EH (cell line): ENCODE measurements around the gene DGCR2.
"Not testable (repeated sequence)": the region's sequence is repeated elsewhere in the genome, so short reads cannot be mapped to it uniquely, and the experiment has no call there.

Experiments
- DNase-seq: peaks from one replicate; pipeline ENCODE4 v3.0.0-alpha.2; 2015; ENCODE audit warnings: low read depth

The DGCR2 gene

GRCh38 chr22:19060356-19061009, 61.7 kb downstream of the DGCR2 start:
- peak; percentile 18 for DNase-seq

- no peak for DNase-seq
These were observed 62.5 kb downstream of the DGCR2 start for GRCh38 chr22:19059481-19060278.

GRCh38 chr22:19058713-19059451, 63.3 kb downstream of the DGCR2 start:
- DNase-seq = no peak

- DNase-seq = no peak
These were observed 64.2 kb downstream of the DGCR2 start for GRCh38 chr22:19057999-19058491.

- no peak for DNase-seq
These were observed 64.7 kb downstream of the DGCR2 start for GRCh38 chr22:19057539-19057938.

- no peak for DNase-seq
These were observed 65.2 kb downstream of the DGCR2 start for GRCh38 chr22:19056951-19057401.

GRCh38 chr22:19055801-19056200, 66.4 kb downstream of the DGCR2 start:
- no peak for DNase-seq

GRCh38 chr22:19052941-19053541, 69.2 kb downstream of the DGCR2 start:
- DNase-seq = no peak

- no peak for DNase-seq
These were observed 70.7 kb downstream of the DGCR2 start for GRCh38 chr22:19051381-19052072.

- not testable (repeated sequence) for DNase-seq
These were observed 71.4 kb downstream of the DGCR2 start for GRCh38 chr22:19050847-19051246.

- no peak for DNase-seq
These were observed 72.1 kb downstream of the DGCR2 start for GRCh38 chr22:19050117-19050516.

- DNase-seq = no peak
These were observed 73.7 kb downstream of the DGCR2 start for GRCh38 chr22:19048531-19048930.

- no peak for DNase-seq
These were observed 74.2 kb downstream of the DGCR2 start for GRCh38 chr22:19047993-19048392.

GRCh38 chr22:19046719-19047609, 75.2 kb downstream of the DGCR2 start:
- DNase-seq = no peak

- no peak for DNase-seq
These were observed 75.9 kb downstream of the DGCR2 start for GRCh38 chr22:19046287-19046686.

GRCh38 chr22:19045094-19045493, 77.1 kb downstream of the DGCR2 start:
- no peak for DNase-seq

GRCh38 chr22:19044381-19044780, 77.8 kb downstream of the DGCR2 start:
- no peak for DNase-seq

GRCh38 chr22:19043121-19044085, 78.8 kb downstream of the DGCR2 start:
- DNase-seq = peak; percentile 74
